Transverse colon (tissue), 4 donors: Measurements from ENCODE around the gene ANKRD50. TPM values are rescaled to one million over a fixed set of nuclear protein-coding genes. Genes with fewer than 3 reads are reported as not detected.

Experiments used
- DNase-seq: peaks from one replicate; pipeline ENCODE4 v3.0.0-alpha.2; 2019
- H3K27ac ChIP-seq, 4 donors: fragments of 200-600 bp; sonication (generic); 2 replicates each; pipeline ENCODE4 v1.5.1; 2016 to 2018; ENCODE audit warnings: inconsistent platforms in 4 of 4
- H3K27me3 ChIP-seq: fragments of 200-600 bp; sonication (generic); 2 replicates; pipeline ENCODE4 v1.5.1; 2017; ENCODE audit warnings: inconsistent platforms
- H3K36me3 ChIP-seq, 4 donors: fragments of 200-600 bp; sonication (generic); 2 replicates each; pipeline ENCODE4 v1.5.1; 2017 to 2019; ENCODE audit warnings: inconsistent platforms in 4 of 4
- H3K4me1 ChIP-seq, 4 donors: fragments of 200-600 bp; sonication (generic); 2 replicates each; pipeline ENCODE4 v1.5.1; 2017 to 2020; ENCODE audit warnings: inconsistent platforms in 4 of 4
- H3K4me3 ChIP-seq, 4 donors: fragments of 200-600 bp; sonication (generic); 1 replicate in 1 of 4; 2 replicates in 3 of 4; pipeline versions ENCODE4 v1.5.1 to v1.6.1; 2017 to 2019; ENCODE audit warnings: inconsistent platforms in 4 of 4
- H3K9me3 ChIP-seq, 2 donors: fragments of 200-600 bp; sonication (generic); 2 replicates each; pipeline ENCODE4 v1.5.1; 2017 to 2019; ENCODE audit warnings: inconsistent platforms in 2 of 2
- CTCF ChIP-seq, 5 experiments: fragments of 200-600 bp in 3 of 5; fragments of 450-650 bp in 2 of 5; sonication (generic) in 3 of 5; IDR thresholded peaks; 1 replicate in 2 of 5; 2 replicates in 3 of 5; pipeline ENCODE4 v1.5.1; 2016 to 2017; ENCODE audit warnings: antibody characterized with exemption in 5 of 5, inconsistent platforms in 3 of 5, mild to moderate bottlenecking in 2 of 5, moderate library complexity in 1 of 5
- EP300 ChIP-seq: sonication (generic); formaldehyde crosslinking; IDR thresholded peaks from one replicate; pipeline ENCODE4 v1.6.1; 2017; ENCODE audit warnings: antibody characterized with exemption, low read depth
- POLR2A ChIP-seq: fragments of 450-650 bp; IDR thresholded peaks from one replicate; pipeline ENCODE4 v1.6.1; 2016; ENCODE audit warnings: antibody characterized with exemption, mild to moderate bottlenecking, moderate library complexity
- POLR2AphosphoS5 ChIP-seq, 3 donors: sonication (generic); formaldehyde crosslinking; IDR thresholded peaks; one replicate each; pipeline ENCODE4 v1.6.1; 2016; ENCODE audit warnings: antibody characterized with exemption in 3 of 3
- WGBS, 2 donors: methylation state at CpG; one replicate each; pipeline ENCODE4 v1.1.5; 2018; ENCODE audit warnings: low coverage in 1 of 2; 5-methylcytosine and 5-hydroxymethylcytosine counted together
- in situ Hi-C, 4 donors: fragments of 200-750 bp; cut with MboI; loops; one replicate each; pipeline versions ENCODE4 v1.15.0 to v1.15.1; 2017; ENCODE audit warnings: low sequenced_read_pairs in 3 of 4, low pct_ligation_motif_present in 1 of 4, low pct_unique_long_range_greater_than_20kb in 1 of 4
- intact Hi-C: fragments of 100-400 bp; cut with DNase I; formaldehyde crosslinking; loops from one replicate; pipeline ENCODE4 v1.15.1; 2023; ENCODE audit warnings: low total_unique reads
- total RNA-seq, 4 donors: library from RNA; depleted of rRNA; stranded (reverse); fragments of >200 nt; gene quantifications; one replicate each; pipeline ENCODE4 v1.1.0, GENCODE V29; 2016

ANKRD50 gene
- total RNA-seq, 4 donors from 2014 or later: 11.9 to 31.8 (median 13.9) TPM

DNA sequence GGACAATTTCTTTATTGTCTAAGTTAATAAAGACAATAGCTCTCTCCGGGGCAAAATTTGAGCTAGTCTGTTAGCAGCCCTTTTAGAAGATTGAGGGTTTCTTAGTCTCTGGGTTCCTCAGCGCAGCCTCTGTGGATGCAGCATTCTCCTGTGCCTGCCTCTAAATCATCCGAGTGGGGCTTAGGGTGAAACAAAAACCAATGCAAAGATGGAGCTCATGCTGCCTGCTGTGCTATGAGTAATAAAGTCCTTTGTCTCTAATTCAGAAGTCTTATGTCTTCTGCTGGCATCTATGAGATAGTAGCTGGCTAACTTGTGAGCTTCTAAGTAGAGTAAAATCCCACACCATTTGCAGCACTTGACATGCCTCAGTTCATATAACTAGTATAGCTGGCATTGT is 67.9 kb downstream of the ANKRD50 start:
- H3K9me3 ChIP-seq: no peaks in the 10 kb centered on the region
- no peak overlapping the region for H3K27ac ChIP-seq
- no peak for DNase-seq
- TF ChIP-seq CTCF (IDR thresholded peaks at IDR 0.05): no peak
- TF ChIP-seq EP300: no peak
- no peak for TF ChIP-seq POLR2A
- no peak for TF ChIP-seq POLR2AphosphoS5 (IDR thresholded peaks at IDR 0.05)
- H3K4me3 ChIP-seq: no peak overlapping the region
- no peaks in the 10 kb centered on the region for H3K4me1 ChIP-seq
- intact Hi-C loops (no loop called here), in situ Hi-C loops (no loop called here)
- H3K36me3 ChIP-seq: no peaks in the 10 kb centered on the region
- WGBS, 2 donors: 90 to 94% methylated on average over 1 to 3 of the region's 3 CpGs
- no peaks in the 10 kb centered on the region for H3K27me3 ChIP-seq

DNA sequence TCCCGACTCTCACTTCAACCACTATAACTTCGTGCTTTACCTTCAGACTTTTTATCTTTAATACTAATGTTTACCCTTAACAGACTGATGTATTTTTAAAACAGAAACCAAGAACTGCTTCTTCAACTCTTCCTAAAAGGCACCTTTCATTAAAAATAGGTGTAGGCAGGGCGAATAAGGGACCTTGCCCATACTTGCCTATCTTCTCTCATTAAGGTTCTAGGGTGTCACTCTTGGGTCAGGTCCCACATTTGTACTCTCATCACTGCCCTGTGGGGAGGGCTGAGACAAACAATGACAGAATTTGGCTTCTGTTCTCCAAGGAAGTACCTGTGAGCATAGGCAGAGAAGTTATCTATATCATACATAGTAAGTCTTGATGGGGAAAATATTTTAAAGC is 69.7 kb downstream of the ANKRD50 start:
- TF ChIP-seq EP300: no peak
- no peak for TF ChIP-seq POLR2A
- no peak for TF ChIP-seq POLR2AphosphoS5 (IDR thresholded peaks at IDR 0.05)
- no peak for TF ChIP-seq CTCF (IDR thresholded peaks at IDR 0.05)
- 79 to 91% methylated on average over 2 to 3 of the region's 3 CpGs for WGBS, 2 donors
- Histone ChIP-seq H3K4me1 (no peaks in the 10 kb centered on the region), H3K4me3 (no peak overlapping the region), H3K27me3 (no peaks in the 10 kb centered on the region), H3K9me3 (no peaks in the 10 kb centered on the region), H3K27ac (no peak overlapping the region), H3K36me3 (no peaks in the 10 kb centered on the region)
- DNase-seq: no peak
- intact Hi-C loops (no loop called here), in situ Hi-C loops (no loop called here)

DNA sequence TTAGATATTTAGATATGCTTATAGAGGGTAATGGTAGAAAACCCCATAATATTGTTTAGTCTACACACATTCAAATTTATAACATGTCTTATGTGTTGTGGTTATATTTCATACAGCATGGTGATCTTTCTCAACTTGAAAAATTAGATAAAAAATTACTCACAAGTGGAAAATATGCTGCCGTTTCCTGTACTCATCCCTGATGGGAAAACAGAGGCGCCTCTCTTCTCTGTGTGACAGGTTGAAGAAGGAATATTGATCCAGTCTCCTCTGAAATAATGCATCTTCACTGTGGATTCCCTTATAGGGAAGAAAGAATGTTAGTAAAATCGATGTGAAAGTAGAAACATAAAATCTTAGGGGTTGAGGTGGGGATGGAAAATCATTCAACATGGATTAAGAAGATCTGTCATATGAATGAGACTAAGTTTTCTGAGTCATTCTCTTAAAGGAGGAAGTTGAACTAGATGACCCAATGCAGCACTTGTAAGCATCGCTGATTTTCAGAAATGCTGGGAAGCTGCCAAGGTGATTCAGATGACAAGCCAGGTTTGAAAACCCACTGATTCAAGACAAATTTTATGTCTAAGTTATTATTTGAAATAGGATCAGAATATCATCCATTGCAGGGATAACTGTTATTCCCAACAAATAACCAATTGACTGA is 70.7 kb downstream of the ANKRD50 start:
- in situ Hi-C loops: no loop called here
- no peaks in the 10 kb centered on the region for H3K27me3 ChIP-seq
- intact Hi-C loops: no loop called here
- H3K27ac ChIP-seq: no peak overlapping the region
- 51 to 52% methylated on average over 4 of the region's 4 CpGs for WGBS, 2 donors
- no peaks in the 10 kb centered on the region for H3K4me1 ChIP-seq
- TF ChIP-seq POLR2AphosphoS5 (IDR thresholded peaks at IDR 0.05) (no peak), POLR2A (no peak), CTCF (IDR thresholded peaks at IDR 0.05) (no peak), EP300 (no peak)
- H3K9me3 ChIP-seq: no peaks in the 10 kb centered on the region
- no peak for DNase-seq
- H3K4me3 ChIP-seq: no peak overlapping the region
- H3K36me3 ChIP-seq: no peaks in the 10 kb centered on the region

- H3K27ac ChIP-seq: no peak overlapping the region
- no peak for DNase-seq
- no peaks in the 10 kb centered on the region for H3K4me1 ChIP-seq
- in situ Hi-C loops: no loop called here
- H3K27me3 ChIP-seq: no peaks in the 10 kb centered on the region
- H3K36me3 ChIP-seq: no peaks in the 10 kb centered on the region
- intact Hi-C loops: no loop called here
- 85 to 88% methylated on average over 3 of the region's 3 CpGs for WGBS, 2 donors
- H3K4me3 ChIP-seq: no peak overlapping the region
- H3K9me3 ChIP-seq: no peaks in the 10 kb centered on the region
- TF ChIP-seq CTCF (IDR thresholded peaks at IDR 0.05) (no peak), EP300 (no peak), POLR2AphosphoS5 (IDR thresholded peaks at IDR 0.05) (no peak), POLR2A (no peak)
Measured at GRCh38 chr4:124640022-124640730, 72.4 kb downstream of the ANKRD50 start.
